Vagina (tissue), 2 donors: ENCODE results near the gene C1orf87.

Experiments used
- POLR2A ChIP-seq, 2 donors: fragments of 450-650 bp; IDR thresholded peaks; one replicate each; pipeline ENCODE4 v1.6.1; 2017; ENCODE audit warnings: antibody characterized with exemption in 2 of 2, mild to moderate bottlenecking in 2 of 2, moderate library complexity in 2 of 2
- POLR2AphosphoS5 ChIP-seq, 2 donors: sonication (generic); formaldehyde crosslinking; IDR thresholded peaks; one replicate each; pipeline ENCODE4 v1.9.0; 2017; ENCODE audit warnings: antibody characterized with exemption in 2 of 2, mild to moderate bottlenecking in 2 of 2, low read depth in 1 of 2; ENCODE audit not compliant: insufficient read depth in 1 of 2
- TF ChIP-seq, protein P1 (sequence below), 3 experiments: fragments of 450-650 bp in 2 of 3; fragments of 200-600 bp in 1 of 3; sonication (generic) in 1 of 3; IDR thresholded peaks; one replicate each; pipeline ENCODE4 v1.5.1; 2017 to 2019; ENCODE audit warnings: antibody characterized with exemption in 3 of 3, mild to moderate bottlenecking in 2 of 3, moderate library complexity in 2 of 3

DNA sequence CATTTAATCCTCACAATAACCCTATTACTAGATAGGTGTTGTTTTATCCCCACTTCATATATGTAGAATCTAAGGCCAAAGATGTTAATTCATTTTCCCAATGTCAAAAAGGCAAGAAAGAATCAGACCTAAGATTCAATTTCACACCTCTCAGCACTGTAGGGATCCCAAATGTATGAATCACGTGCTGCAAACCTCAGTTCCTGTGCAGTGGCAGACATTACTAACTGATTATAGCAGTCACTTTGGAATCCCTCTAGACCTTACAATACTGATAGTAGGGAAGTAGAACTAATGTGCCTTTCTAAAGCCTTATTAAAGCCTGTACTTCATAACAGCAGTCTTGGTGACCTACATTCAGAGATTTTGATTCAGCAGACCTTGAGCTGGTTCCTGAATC lies 2.3 kb downstream of the C1orf87 start:
- TF ChIP-seq POLR2AphosphoS5 (IDR thresholded peaks at IDR 0.05; ENCODE audit: insufficient read depth in 1 of 2, low read depth in 1 of 2) (no peak), POLR2A (IDR thresholded peaks at IDR 0.05) (no peak)
- TF ChIP-seq, protein P1, sequence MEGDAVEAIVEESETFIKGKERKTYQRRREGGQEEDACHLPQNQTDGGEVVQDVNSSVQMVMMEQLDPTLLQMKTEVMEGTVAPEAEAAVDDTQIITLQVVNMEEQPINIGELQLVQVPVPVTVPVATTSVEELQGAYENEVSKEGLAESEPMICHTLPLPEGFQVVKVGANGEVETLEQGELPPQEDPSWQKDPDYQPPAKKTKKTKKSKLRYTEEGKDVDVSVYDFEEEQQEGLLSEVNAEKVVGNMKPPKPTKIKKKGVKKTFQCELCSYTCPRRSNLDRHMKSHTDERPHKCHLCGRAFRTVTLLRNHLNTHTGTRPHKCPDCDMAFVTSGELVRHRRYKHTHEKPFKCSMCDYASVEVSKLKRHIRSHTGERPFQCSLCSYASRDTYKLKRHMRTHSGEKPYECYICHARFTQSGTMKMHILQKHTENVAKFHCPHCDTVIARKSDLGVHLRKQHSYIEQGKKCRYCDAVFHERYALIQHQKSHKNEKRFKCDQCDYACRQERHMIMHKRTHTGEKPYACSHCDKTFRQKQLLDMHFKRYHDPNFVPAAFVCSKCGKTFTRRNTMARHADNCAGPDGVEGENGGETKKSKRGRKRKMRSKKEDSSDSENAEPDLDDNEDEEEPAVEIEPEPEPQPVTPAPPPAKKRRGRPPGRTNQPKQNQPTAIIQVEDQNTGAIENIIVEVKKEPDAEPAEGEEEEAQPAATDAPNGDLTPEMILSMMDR (IDR thresholded peaks at IDR 0.05), result no peak
